ENCODE results near the gene ZNF283. TPM values are rescaled to one million over a fixed set of nuclear protein-coding genes. Genes with fewer than 3 reads are reported as not detected.

ZNF283 gene
- total RNA-seq, 1 donor from 2014 or later, result 19.8 TPM

GRCh38 chr19:43895727-43896308, 68.7 kb downstream of the ZNF283 start:
- DNase-seq (ENCODE audit: low spot score), result no peak
- Histone ChIP-seq H3K36me3 (peaks cover 6% of the 10 kb centered on the region), H3K27me3 (no peaks in the 10 kb centered on the region), H4K20me1 (ENCODE audit: low read depth) (no peaks in the 10 kb centered on the region), H3K4me3 (no peak overlapping the region), H3K4me2 (no peak overlapping the region), H3K27ac (no peak overlapping the region), H3K9me3 (ENCODE audit: low read depth) (peaks cover 2% of the 10 kb centered on the region), H3K4me1 (peaks cover 2% of the 10 kb centered on the region), H2AFZ (replicated peaks) (no peak overlapping the region), H3K9ac (no peak overlapping the region), H3K79me2 (ENCODE audit: low read depth) (no peaks in the 10 kb centered on the region), H3F3A (ENCODE audit: low read depth) (no peaks in the 10 kb centered on the region)
- peaks cover 18% of the 10 kb centered on the region for H3K9me3 Mint-ChIP-seq
- TF ChIP-seq EZH2 (IDR thresholded peaks at IDR 0.05), result no peak
- TF ChIP-seq CTCF (IDR thresholded peaks at IDR 0.05), result no peak
- no peak for TF ChIP-seq EZH2phosphoT487 (IDR thresholded peaks at IDR 0.05)
- no peak overlapping the region for H3K27ac Mint-ChIP-seq
- peaks cover under 1% of the 10 kb centered on the region for H3K4me1 Mint-ChIP-seq
- H3K27me3 Mint-ChIP-seq (ENCODE audit: insufficient read depth, low read depth), result peaks cover under 1% of the 10 kb centered on the region
- H3K4me3 Mint-ChIP-seq, result no peak overlapping the region
- peaks cover 5% of the 10 kb centered on the region for H3K36me3 Mint-ChIP-seq

Other genes starting within 250 kb of the ZNF283 start
- 27.4 and 31.5 TPM in 2 replicates for gene IRGQ, start 231.2 kb upstream of the ZNF283 start, total RNA-seq (ENCODE audit: low replicate concordance)
- gene ZNF576, start 230.7 kb upstream of the ZNF283 start, total RNA-seq (ENCODE audit: low replicate concordance), result 6.8 and 9.0 TPM in 2 replicates
- 0.25 TPM in 1 of 2 replicates, not detected in the other for gene SRRM5, start 215.2 kb upstream of the ZNF283 start, total RNA-seq (ENCODE audit: low replicate concordance)
- 18.5 and 57.7 TPM in 2 replicates for gene ZNF428, start 207.7 kb upstream of the ZNF283 start, total RNA-seq (ENCODE audit: low replicate concordance)
- 7.7 and 28.6 TPM in 2 replicates for gene CADM4, start 187.5 kb upstream of the ZNF283 start, total RNA-seq (ENCODE audit: low replicate concordance)
- 12.9 and 36.5 TPM in 2 replicates for gene PLAUR, start 157.2 kb upstream of the ZNF283 start, total RNA-seq (ENCODE audit: low replicate concordance)
- not detected in 2 replicates for gene IRGC, start 111.2 kb upstream of the ZNF283 start, total RNA-seq (ENCODE audit: low replicate concordance)
- gene SMG9, start 72.4 kb upstream of the ZNF283 start, total RNA-seq (ENCODE audit: low replicate concordance), result 33.1 and 33.4 TPM in 2 replicates
- 0.40 TPM in 1 of 2 replicates, not detected in the other for gene KCNN4, start 46.3 kb upstream of the ZNF283 start, total RNA-seq (ENCODE audit: low replicate concordance)
- gene LYPD5, start 24.9 kb upstream of the ZNF283 start, total RNA-seq (ENCODE audit: low replicate concordance), result 0.12 TPM in 1 of 2 replicates, not detected in the other
- 4.9 and 5.2 TPM in 2 replicates for gene ZNF404, start 56.6 kb downstream of the ZNF283 start, total RNA-seq (ENCODE audit: low replicate concordance)
- 13.1 and 16.1 TPM in 2 replicates for gene ZNF45, start 108.0 kb downstream of the ZNF283 start, total RNA-seq (ENCODE audit: low replicate concordance)
- gene ZNF221, start 123.9 kb downstream of the ZNF283 start, total RNA-seq (ENCODE audit: low replicate concordance), result 12.2 and 14.0 TPM in 2 replicates
- gene ZNF155, start 156.9 kb downstream of the ZNF283 start, total RNA-seq (ENCODE audit: low replicate concordance), result 13.5 and 20.2 TPM in 2 replicates
- 3.9 and 4.7 TPM in 2 replicates for gene ZNF230, start 175.6 kb downstream of the ZNF283 start, total RNA-seq (ENCODE audit: low replicate concordance)
- 8.0 and 12.9 TPM in 2 replicates for gene ZNF222, start 198.1 kb downstream of the ZNF283 start, total RNA-seq (ENCODE audit: low replicate concordance)
- 12.2 and 21.1 TPM in 2 replicates for gene ZNF223, start 224.7 kb downstream of the ZNF283 start, total RNA-seq (ENCODE audit: low replicate concordance)
- 4.0 and 5.6 TPM in 2 replicates for gene ZNF284, start 244.8 kb downstream of the ZNF283 start, total RNA-seq (ENCODE audit: low replicate concordance)

Data from neural progenitor cell (in vitro differentiated cells).